HEK293T (cell line): ENCODE measurements around the gene KRT27.

ENCODE experiments used
- CTBP1 ChIP-seq: fragments of 450-650 bp; IDR thresholded peaks from 2 replicates; pipeline ENCODE4 v1.6.1; 2016; ENCODE audit warnings: borderline replicate concordance
- ELF4 ChIP-seq: fragments of 450-650 bp; IDR thresholded peaks from 2 replicates; pipeline ENCODE4 v1.6.1; 2017; ENCODE audit warnings: antibody characterized with exemption
- FOXA1 ChIP-seq: fragments of 450-650 bp; IDR thresholded peaks from 2 replicates; pipeline ENCODE4 v1.6.1; 2016; ENCODE audit warnings: mild to moderate bottlenecking
- FOXK2 ChIP-seq: fragments of 450-650 bp; IDR thresholded peaks from 2 replicates; pipeline ENCODE4 v1.6.1; 2016; ENCODE audit warnings: mild to moderate bottlenecking
- FOXM1 ChIP-seq: fragments of 450-650 bp; IDR thresholded peaks from 2 replicates; pipeline ENCODE4 v1.6.1; 2017; ENCODE audit warnings: mild to moderate bottlenecking, borderline replicate concordance
- SP1 ChIP-seq: fragments of 450-650 bp; IDR thresholded peaks from 2 replicates; pipeline ENCODE4 v1.6.1; 2017
- SUZ12 ChIP-seq: fragments of 450-650 bp; IDR thresholded peaks from 2 replicates; pipeline ENCODE4 v1.6.1; 2016; ENCODE audit warnings: mild to moderate bottlenecking
- TARDBP ChIP-seq: fragments of 450-650 bp; IDR thresholded peaks from 2 replicates; pipeline ENCODE4 v1.6.1; 2016

- TF ChIP-seq FOXK2 = no peak
- no peak for TF ChIP-seq SUZ12
- TF ChIP-seq FOXM1 = no peak
- no peak for TF ChIP-seq ELF4
- TF ChIP-seq TARDBP = no peak
- no peak for TF ChIP-seq FOXA1
- TF ChIP-seq SP1 = no peak
- no peak for TF ChIP-seq CTBP1
These were observed 28.5 kb downstream of the KRT27 start for GRCh38 chr17:40753804-40754203.
